IMR-90 (cell line): ENCODE measurements around the gene L3HYPDH. TPM values are rescaled to one million over a fixed set of nuclear protein-coding genes. Genes with fewer than 3 reads are reported as not detected.

Source experiments
- ATAC-seq: fragments of 200-7000 bp; cut with Tn5 transposase; 2 replicates; pipeline ENCODE4 v1.9.1; 2020; ENCODE audit warnings: low read depth, mild to moderate bottlenecking, moderate library complexity
- BruUV-seq: library from RNA; stranded (reverse); fragments of 400-500 nt; replicated peaks from 2 replicates; lab custom pipeline; 2021; lab: Mats Ljungman, UMichigan
- CTCF ChIA-PET: fragments of 300-600 bp; formaldehyde crosslinking; extraction: SDS; loops from one replicate; lab custom pipeline; 2021; ENCODE audit warnings: antibody characterized with exemption; lab: Yijun Ruan, JAX
- POLR2A ChIA-PET: fragments of 300-600 bp; sonication (Branson Sonifier 250); formaldehyde crosslinking; loops from one replicate; lab custom pipeline; 2022; ENCODE audit warnings: antibody characterized with exemption; ENCODE audit not compliant: unreplicated experiment; lab: Charles Lee
- DNase-seq: peaks from one replicate; pipeline ENCODE4 v3.0.0; 2013
- H2AFZ ChIP-seq: replicated peaks from 2 replicates; pipeline ENCODE3; 2013; ENCODE audit warnings: low read length, mild to moderate bottlenecking; ENCODE audit not compliant: poor library complexity
- H2AK5ac ChIP-seq: 2 replicates; pipeline ENCODE4 v1.6.1; 2013; ENCODE audit warnings: low read depth, low read length, inconsistent platforms
- H2AK9ac ChIP-seq: replicated peaks from 2 replicates; pipeline ENCODE3; 2013; ENCODE audit warnings: mild to moderate bottlenecking, low read depth, low read length, moderate library complexity; ENCODE audit not compliant: poor library complexity
- H2BK120ac ChIP-seq: 2 replicates; pipeline ENCODE4 v1.6.1; 2013; ENCODE audit warnings: low read depth, low read length, inconsistent platforms
- H2BK15ac ChIP-seq: 3 replicates; pipeline ENCODE4 v1.6.1; 2013; ENCODE audit warnings: low read depth, low read length, inconsistent platforms
- H2BK20ac ChIP-seq: 2 replicates; pipeline ENCODE4 v1.6.1; 2013; ENCODE audit warnings: low read depth, mild to moderate bottlenecking, inconsistent platforms, low read length, moderate library complexity
- H2BK5ac ChIP-seq: 2 replicates; pipeline ENCODE4 v1.6.1; 2013; ENCODE audit warnings: mild to moderate bottlenecking, low read depth, low read length, inconsistent platforms; ENCODE audit not compliant: poor library complexity, severe bottlenecking
- H3K14ac ChIP-seq: replicated peaks from 2 replicates; pipeline ENCODE4 v1.6.1; 2013; ENCODE audit warnings: low read depth, low read length, inconsistent platforms
- H3K18ac ChIP-seq: 2 replicates; pipeline ENCODE4 v1.6.1; 2013; ENCODE audit warnings: low read depth, low read length, control low read depth
- H3K23ac ChIP-seq: 2 replicates; pipeline ENCODE4 v1.6.1; 2013; ENCODE audit warnings: low read depth, low read length, inconsistent platforms
- H3K27ac ChIP-seq: 2 replicates; pipeline ENCODE4 v1.5.1; 2013; ENCODE audit warnings: mild to moderate bottlenecking, control low read depth, low read length; ENCODE audit not compliant: insufficient read depth
- H3K27me3 ChIP-seq: 2 replicates; pipeline ENCODE4 v1.6.1; 2013; ENCODE audit warnings: low read length; ENCODE audit not compliant: control insufficient read depth, insufficient read depth
- H3K36me3 ChIP-seq: 2 replicates; pipeline ENCODE4 v1.6.1; 2013; ENCODE audit warnings: low read length, mixed read lengths; ENCODE audit not compliant: control insufficient read depth, insufficient read depth
- H3K4ac ChIP-seq: 2 replicates; pipeline ENCODE4 v1.6.1; 2013; ENCODE audit warnings: low read depth, low read length, inconsistent platforms
- H3K4me1 ChIP-seq: 2 replicates; pipeline ENCODE4 v1.6.1; 2013; ENCODE audit warnings: low read length, mixed read lengths; ENCODE audit not compliant: control insufficient read depth, insufficient read depth
- H3K4me2 ChIP-seq: 2 replicates; pipeline ENCODE4 v1.6.1; 2013; ENCODE audit warnings: low read depth, mild to moderate bottlenecking, control low read depth, low read length, moderate library complexity
- H3K4me3 ChIP-seq: 2 replicates; pipeline ENCODE4 v1.5.1; 2013; ENCODE audit warnings: low read depth, mild to moderate bottlenecking, control low read depth, low read length, moderate library complexity; ENCODE audit not compliant: insufficient read depth
- H3K56ac ChIP-seq: 2 replicates; pipeline ENCODE4 v1.6.1; 2013; ENCODE audit warnings: low read length, inconsistent platforms; ENCODE audit not compliant: insufficient read depth; ENCODE audit errors: extremely low read depth
- H3K79me1 ChIP-seq, 2 experiments: 2 replicates each; pipeline ENCODE4 v1.6.1; 2013; ENCODE audit warnings: low read length in 2 of 2, inconsistent platforms in 1 of 2, low read depth in 1 of 2
- H3K9ac ChIP-seq: 2 replicates; pipeline ENCODE4 v1.6.1; 2013; ENCODE audit warnings: low read depth, low read length, control low read depth
- H3K9me1 ChIP-seq: 2 replicates; pipeline ENCODE4 v1.6.1; 2013; ENCODE audit warnings: low read length, inconsistent platforms; ENCODE audit not compliant: insufficient read depth
- H3K9me3 ChIP-seq: 2 replicates; pipeline ENCODE4 v1.6.1; 2013; ENCODE audit warnings: low read length; ENCODE audit not compliant: control insufficient read depth, insufficient read depth
- H4K20me1 ChIP-seq: 2 replicates; pipeline ENCODE4 v1.6.1; 2013; ENCODE audit warnings: low read length, inconsistent platforms; ENCODE audit not compliant: insufficient read depth
- H4K5ac ChIP-seq: 2 replicates; pipeline ENCODE4 v1.6.1; 2013; ENCODE audit warnings: mild to moderate bottlenecking, low read depth, low read length, control low read depth
- H4K8ac ChIP-seq, 2 experiments: 2 replicates each; pipeline ENCODE4 v1.6.1; 2013; ENCODE audit warnings: low read depth in 2 of 2, low read length in 2 of 2, control low read depth in 1 of 2, inconsistent platforms in 1 of 2
- H4K91ac ChIP-seq: 2 replicates; pipeline ENCODE4 v1.6.1; 2013; ENCODE audit warnings: low read depth, low read length, inconsistent platforms; ENCODE audit not compliant: insufficient read depth
- BHLHE40 ChIP-seq: fragments of 150-350 bp; IDR thresholded peaks from 2 replicates; pipeline ENCODE4 v1.6.1; 2016; ENCODE audit warnings: mild to moderate bottlenecking, low read depth, low read length
- CEBPB ChIP-seq: IDR thresholded peaks from 2 replicates; pipeline ENCODE4 v1.6.1; 2012; ENCODE audit warnings: low read depth, low read length, improper control_type of control experiment
- CHD1 ChIP-seq: IDR thresholded peaks from 2 replicates; pipeline ENCODE4 v1.6.1; 2012; ENCODE audit warnings: low read depth, low read length, improper control_type of control experiment
- FOS ChIP-seq: fragments of 150-350 bp; IDR thresholded peaks from 2 replicates; pipeline ENCODE4 v1.6.1; 2016; ENCODE audit warnings: low read depth, low read length
- MAFK ChIP-seq: IDR thresholded peaks from 2 replicates; pipeline ENCODE4 v1.6.1; 2012; ENCODE audit warnings: low read depth, low read length, improper control_type of control experiment
- MAZ ChIP-seq: IDR thresholded peaks from 2 replicates; pipeline ENCODE4 v1.6.1; 2012; ENCODE audit warnings: low read depth, mild to moderate bottlenecking, low read length, improper control_type of control experiment, moderate library complexity, borderline replicate concordance
- MXI1 ChIP-seq: IDR thresholded peaks from 2 replicates; pipeline ENCODE4 v1.6.1; 2012; ENCODE audit warnings: low read depth, mild to moderate bottlenecking, low read length, moderate library complexity, borderline replicate concordance
- NFE2L2 ChIP-seq: fragments of 150-350 bp; IDR thresholded peaks from 2 replicates; pipeline ENCODE4 v1.6.1; 2016; ENCODE audit warnings: low read depth, mild to moderate bottlenecking, low read length
- POLR2A ChIP-seq: IDR thresholded peaks from 2 replicates; pipeline ENCODE4 v1.6.1; 2012; ENCODE audit warnings: mild to moderate bottlenecking, low read depth, low read length
- RAD21 ChIP-seq: IDR thresholded peaks from 2 replicates; pipeline ENCODE4 v1.6.1; 2012; ENCODE audit warnings: low read length, improper control_type of control experiment
- RCOR1 ChIP-seq: IDR thresholded peaks from 2 replicates; pipeline ENCODE4 v1.6.1; 2012; ENCODE audit warnings: mild to moderate bottlenecking, low read length, improper control_type of control experiment; ENCODE audit not compliant: insufficient replicate concordance
- RFX5 ChIP-seq: IDR thresholded peaks from 2 replicates; pipeline ENCODE4 v1.8.0; 2012; ENCODE audit warnings: low read depth, mild to moderate bottlenecking, low read length, moderate library complexity
- SMC3 ChIP-seq: fragments of 150-350 bp; IDR thresholded peaks from 2 replicates; pipeline ENCODE4 v1.6.1; 2016; ENCODE audit warnings: low read depth, mild to moderate bottlenecking, antibody characterized with exemption, low read length, moderate library complexity
- WGBS, 2 experiments: methylation state at CpG; one replicate each; pipeline versions ENCODE4 v1.1.5 to v1.1.7; 2013; ENCODE audit warnings: missing lambda C conversion rate in 2 of 2; ENCODE audit not compliant: insufficient read length in 1 of 2; ENCODE audit errors: extremely low coverage in 2 of 2; 5-methylcytosine and 5-hydroxymethylcytosine counted together
- dilution Hi-C: fragments of 300-500 bp; cut with HindIII; formaldehyde crosslinking; loops from one replicate; pipeline ENCODE4 v1.14.3; 2018; ENCODE audit warnings: low sequenced_read_pairs; ENCODE audit not compliant: unreplicated experiment
- in situ Hi-C: fragments of 300-500 bp; cut with MboI; formaldehyde crosslinking; loops from 3 replicates; pipeline ENCODE4 v1.14.3; 2019; ENCODE audit warnings: low sequenced_read_pairs, inconsistent platforms, mixed read lengths
- intact Hi-C: fragments of 100-400 bp; cut with micrococcal nuclease; formaldehyde crosslinking; loops from 2 replicates; pipeline ENCODE4 v1.10.0; 2022
- polyA plus RNA-seq, 3 experiments: library from polyadenylated mRNA; depleted of rRNA; stranded (reverse); fragments of >200 nt; gene quantifications; 2 replicates each; pipeline ENCODE4 v1.2.3, GENCODE V29; 2012; ENCODE audit warnings: low replicate concordance in 1 of 3
- total RNA-seq: library from RNA; depleted of rRNA; stranded (reverse); fragments of >200 nt; gene quantifications from 2 replicates; pipeline ENCODE4 v1.2.3, GENCODE V29; 2012
- TF ChIP-seq, protein P1 (sequence below): fragments of 150-350 bp; IDR thresholded peaks from 2 replicates; pipeline ENCODE4 v1.6.1; 2016; ENCODE audit warnings: low read depth, mild to moderate bottlenecking, low read length, moderate library complexity, borderline replicate concordance
- TF ChIP-seq, protein P2 (sequence below): fragments of 150-350 bp; IDR thresholded peaks from 2 replicates; pipeline ENCODE4 v1.6.1; 2017; ENCODE audit warnings: mild to moderate bottlenecking, antibody characterized with exemption, low read length, low read depth
- TF ChIP-seq, protein P3 (sequence below): conservative IDR thresholded peaks from 2 replicates; pipeline ENCODE4 v1.5.1; 2012; ENCODE audit warnings: mild to moderate bottlenecking, low read depth, low read length, improper control_type of control experiment

Gene L3HYPDH
- total and polyA plus RNA-seq, 2 of the 4 experiments (the other 2 are of a cell fraction) = 40.9 to 49.1 TPM

DNA sequence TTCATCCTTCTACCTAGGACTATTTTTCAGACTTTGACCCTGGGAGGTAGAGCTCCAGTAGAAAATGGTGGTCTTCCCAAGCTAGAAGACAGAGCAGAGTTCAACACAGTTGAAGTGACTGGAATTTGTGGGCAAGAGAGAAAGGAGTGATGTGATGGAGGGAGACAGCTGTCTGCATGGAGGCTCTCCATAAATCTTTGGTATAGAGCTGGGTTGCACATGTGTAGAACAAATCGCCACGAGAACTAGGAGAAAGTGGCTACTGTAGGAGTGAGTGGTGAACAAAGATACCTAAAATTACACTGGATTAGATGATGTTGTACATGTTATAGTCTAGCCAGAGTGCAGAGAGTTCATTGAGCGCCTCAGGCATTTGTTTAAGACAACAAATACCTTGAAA is 33.5 kb downstream of the L3HYPDH start:
- ATAC-seq = no peak
- intact Hi-C loops = no loop called here

More for the DNA sequence above, 33.5 kb downstream of the L3HYPDH start:
- dilution Hi-C loops (no loop called here), in situ Hi-C loops (loop anchor here (25.0 kb wide), 2 partner anchors 813 to 963 kb away; partner anchors contain the start of gene DACT1)
- Histone ChIP-seq H3K36me3 (peaks cover 7% of the 10 kb centered on the region; the same call in 1 of the 2 replicates), H3K14ac (no peak overlapping the region), H3K9me3 (no peaks in the 10 kb centered on the region), H3K9me1 (peaks cover 4% of the 10 kb centered on the region; the same call in 1 of the 2 replicates), H3K27me3 (no peaks in the 10 kb centered on the region), H2AK9ac (no peak overlapping the region), H2AFZ (no peak overlapping the region), H2BK5ac (no peak overlapping the region), H4K91ac (no peak overlapping the region), H4K5ac (no peak overlapping the region), H3K9ac (no peak overlapping the region), H3K27ac (no peak overlapping the region), H2AK5ac (no peak overlapping the region; the same call in 1 of the 2 replicates), H2BK20ac (no peak overlapping the region), H3K23ac (no peak overlapping the region), H2BK120ac (no peak overlapping the region), H3K4me2 (no peak overlapping the region), H2BK15ac (no peak overlapping the region), H4K8ac (no peak overlapping the region), H3K79me1 (peaks cover 12 to 13% of the 10 kb centered on the region in 2 experiments; a peak in 3 of 4 replicates), H4K20me1 (peaks cover 3% of the 10 kb centered on the region; the same call in 1 of the 2 replicates), H3K18ac (no peak overlapping the region), H3K4me1 (peaks cover 10% of the 10 kb centered on the region), H3K56ac (no peak overlapping the region), H3K4ac (no peak overlapping the region), H3K4me3 (no peak overlapping the region)
- no CpG with 5 or more reads among the region's 3 CpGs for WGBS, 2 experiments
- ChIA-PET CTCF (no interaction called here), POLR2A (no interaction called here)
- DNase-seq = no peak
- TF ChIP-seq BHLHE40 (no peak), MAFK (no peak), NFE2L2 (no peak), RCOR1 (no peak), RAD21 (no peak), SMC3 (no peak), CHD1 (no peak), FOS (no peak), RFX5 (no peak), MAZ (no peak), CEBPB (no peak), POLR2A (no peak), MXI1 (no peak)
- TF ChIP-seq, protein P1, sequence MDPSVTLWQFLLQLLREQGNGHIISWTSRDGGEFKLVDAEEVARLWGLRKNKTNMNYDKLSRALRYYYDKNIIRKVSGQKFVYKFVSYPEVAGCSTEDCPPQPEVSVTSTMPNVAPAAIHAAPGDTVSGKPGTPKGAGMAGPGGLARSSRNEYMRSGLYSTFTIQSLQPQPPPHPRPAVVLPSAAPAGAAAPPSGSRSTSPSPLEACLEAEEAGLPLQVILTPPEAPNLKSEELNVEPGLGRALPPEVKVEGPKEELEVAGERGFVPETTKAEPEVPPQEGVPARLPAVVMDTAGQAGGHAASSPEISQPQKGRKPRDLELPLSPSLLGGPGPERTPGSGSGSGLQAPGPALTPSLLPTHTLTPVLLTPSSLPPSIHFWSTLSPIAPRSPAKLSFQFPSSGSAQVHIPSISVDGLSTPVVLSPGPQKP = no peak
- TF ChIP-seq, protein P2, sequence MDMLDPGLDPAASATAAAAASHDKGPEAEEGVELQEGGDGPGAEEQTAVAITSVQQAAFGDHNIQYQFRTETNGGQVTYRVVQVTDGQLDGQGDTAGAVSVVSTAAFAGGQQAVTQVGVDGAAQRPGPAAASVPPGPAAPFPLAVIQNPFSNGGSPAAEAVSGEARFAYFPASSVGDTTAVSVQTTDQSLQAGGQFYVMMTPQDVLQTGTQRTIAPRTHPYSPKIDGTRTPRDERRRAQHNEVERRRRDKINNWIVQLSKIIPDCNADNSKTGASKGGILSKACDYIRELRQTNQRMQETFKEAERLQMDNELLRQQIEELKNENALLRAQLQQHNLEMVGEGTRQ = no peak
- TF ChIP-seq, protein P3, sequence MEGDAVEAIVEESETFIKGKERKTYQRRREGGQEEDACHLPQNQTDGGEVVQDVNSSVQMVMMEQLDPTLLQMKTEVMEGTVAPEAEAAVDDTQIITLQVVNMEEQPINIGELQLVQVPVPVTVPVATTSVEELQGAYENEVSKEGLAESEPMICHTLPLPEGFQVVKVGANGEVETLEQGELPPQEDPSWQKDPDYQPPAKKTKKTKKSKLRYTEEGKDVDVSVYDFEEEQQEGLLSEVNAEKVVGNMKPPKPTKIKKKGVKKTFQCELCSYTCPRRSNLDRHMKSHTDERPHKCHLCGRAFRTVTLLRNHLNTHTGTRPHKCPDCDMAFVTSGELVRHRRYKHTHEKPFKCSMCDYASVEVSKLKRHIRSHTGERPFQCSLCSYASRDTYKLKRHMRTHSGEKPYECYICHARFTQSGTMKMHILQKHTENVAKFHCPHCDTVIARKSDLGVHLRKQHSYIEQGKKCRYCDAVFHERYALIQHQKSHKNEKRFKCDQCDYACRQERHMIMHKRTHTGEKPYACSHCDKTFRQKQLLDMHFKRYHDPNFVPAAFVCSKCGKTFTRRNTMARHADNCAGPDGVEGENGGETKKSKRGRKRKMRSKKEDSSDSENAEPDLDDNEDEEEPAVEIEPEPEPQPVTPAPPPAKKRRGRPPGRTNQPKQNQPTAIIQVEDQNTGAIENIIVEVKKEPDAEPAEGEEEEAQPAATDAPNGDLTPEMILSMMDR = no peak
- no TSS peak for BruUV-seq
